Neural cell (in vitro differentiated cells): Measurements from ENCODE around the gene USP13. TPM values are rescaled to one million over a fixed set of nuclear protein-coding genes. Genes with fewer than 3 reads are reported as not detected.

Experiments
- H2AFZ ChIP-seq: fragments of 200-600, 300-800 bp; sonication (generic), shearing (Covaris generic); 2 replicates; pipeline ENCODE4 v1.6.0; 2014; ENCODE audit warnings: low read depth, mild to moderate bottlenecking, antibody characterized with exemption, low read length, moderate library complexity
- H3F3A ChIP-seq: fragments of 200-600 bp; shearing (Covaris generic); 2 replicates; pipeline ENCODE4 v1.6.1; 2016; ENCODE audit warnings: mild to moderate bottlenecking, moderate library complexity, mixed read lengths, antibody characterized with exemption, low read length; ENCODE audit not compliant: insufficient read depth, poor library complexity, severe bottlenecking
- H3K27ac ChIP-seq: fragments of 200-600, 300-800 bp; sonication (generic), shearing (Covaris generic); 2 replicates; pipeline ENCODE4 v1.5.1; 2014; ENCODE audit warnings: mild to moderate bottlenecking, low read length, moderate library complexity
- H3K27me3 ChIP-seq: fragments of 300-800, 200-600 bp; sonication (generic), shearing (Covaris generic); 2 replicates; pipeline ENCODE4 v1.6.0; 2014; ENCODE audit warnings: mild to moderate bottlenecking, low read depth, low read length, moderate library complexity; ENCODE audit not compliant: insufficient read depth
- H3K36me3 ChIP-seq: fragments of 300-800, 200-600 bp; sonication (generic), shearing (Covaris generic); 2 replicates; pipeline ENCODE4 v1.5.1; 2014; ENCODE audit warnings: mild to moderate bottlenecking, antibody characterized with exemption, low read length, moderate library complexity; ENCODE audit not compliant: insufficient read depth
- H3K4me2 ChIP-seq: fragments of 300-800, 200-600 bp; sonication (generic), shearing (Covaris generic); 2 replicates; pipeline ENCODE4 v1.6.0; 2014; ENCODE audit warnings: mild to moderate bottlenecking, low read length
- H3K4me3 ChIP-seq: fragments of 300-800, 200-600 bp; sonication (generic), shearing (Covaris generic); 2 replicates; pipeline ENCODE4 v1.5.1; 2014; ENCODE audit warnings: mild to moderate bottlenecking, low read length, moderate library complexity
- H3K79me2 ChIP-seq: fragments of 200-600 bp; shearing (Covaris generic); replicated peaks from 2 replicates; pipeline ENCODE4 v1.6.0; 2014; ENCODE audit warnings: mild to moderate bottlenecking, low read length, moderate library complexity; ENCODE audit not compliant: insufficient read depth
- H3K9ac ChIP-seq: fragments of 300-800, 200-600 bp; sonication (generic), shearing (Covaris generic); 2 replicates; pipeline ENCODE4 v1.6.1; 2016; ENCODE audit warnings: mild to moderate bottlenecking, low read length, mixed read lengths
- H3K9me2 ChIP-seq: fragments of 200-600 bp; shearing (Covaris generic); 2 replicates; pipeline ENCODE4 v1.6.1; 2016; ENCODE audit warnings: mild to moderate bottlenecking, low read length, mixed read lengths; ENCODE audit not compliant: insufficient read depth
- H3K9me3 ChIP-seq: fragments of 200-600, 300-800 bp; sonication (generic), shearing (Covaris generic); 2 replicates; pipeline ENCODE4 v1.6.1; 2016; ENCODE audit warnings: mild to moderate bottlenecking, mixed run types, low read length, moderate library complexity, mixed read lengths
- H4K20me1 ChIP-seq: fragments of 200-600 bp; shearing (Covaris generic); 2 replicates; pipeline ENCODE4 v1.6.1; 2016; ENCODE audit warnings: mild to moderate bottlenecking, mixed run types; ENCODE audit not compliant: insufficient read depth
- EP300 ChIP-seq: fragments of 450-650 bp; conservative IDR thresholded peaks from 2 replicates; pipeline ENCODE4 v1.6.1; 2014; ENCODE audit warnings: antibody characterized with exemption, mild to moderate bottlenecking, moderate library complexity; ENCODE audit not compliant: poor library complexity, severe bottlenecking
- EZH2 ChIP-seq: fragments of 200-600, 300-800 bp; shearing (Covaris generic), sonication (generic); IDR thresholded peaks from 2 replicates; pipeline ENCODE4 v1.6.1; 2014; ENCODE audit warnings: antibody characterized with exemption, low read length, borderline replicate concordance, mild to moderate bottlenecking; ENCODE audit not compliant: insufficient read depth, poor library complexity, severe bottlenecking
- MXI1 ChIP-seq: fragments of 450-650 bp; conservative IDR thresholded peaks from 2 replicates; pipeline ENCODE4 v1.6.1; 2014; ENCODE audit warnings: antibody characterized with exemption, mild to moderate bottlenecking; ENCODE audit not compliant: poor library complexity, severe bottlenecking
- POLR2AphosphoS5 ChIP-seq: IDR thresholded peaks from 2 replicates; pipeline ENCODE4 v1.6.1; 2012
- RAD21 ChIP-seq: fragments of 450-650 bp; conservative IDR thresholded peaks from 2 replicates; pipeline ENCODE4 v1.6.1; 2014; ENCODE audit warnings: antibody characterized with exemption, mild to moderate bottlenecking, moderate library complexity
- SMC3 ChIP-seq: fragments of 450-650 bp; conservative IDR thresholded peaks from 2 replicates; pipeline ENCODE4 v1.6.1; 2014; ENCODE audit warnings: antibody characterized with exemption, mild to moderate bottlenecking, moderate library complexity; ENCODE audit not compliant: poor library complexity
- TAF1 ChIP-seq: IDR thresholded peaks from 2 replicates; pipeline ENCODE4 v1.6.1; 2012; ENCODE audit warnings: low read depth
- polyA plus RNA-seq: library from polyadenylated mRNA; depleted of rRNA; stranded (reverse); fragments of >200 nt; gene quantifications from 2 replicates; pipeline ENCODE4 v1.2.3, GENCODE V29; 2014
- TF ChIP-seq, protein P1 (sequence below): fragments of 450-650 bp; IDR thresholded peaks from 2 replicates; pipeline ENCODE4 v1.5.1; 2014; ENCODE audit warnings: antibody characterized with exemption, mild to moderate bottlenecking, moderate library complexity; ENCODE audit not compliant: poor library complexity, severe bottlenecking
- TF ChIP-seq, protein P2 (sequence below): IDR thresholded peaks from 2 replicates; pipeline ENCODE4 v1.6.1; 2012; ENCODE audit warnings: borderline replicate concordance

The USP13 gene
- polyA plus RNA-seq, 1 donor from 2014 or later, result 3.8 TPM

DNA sequence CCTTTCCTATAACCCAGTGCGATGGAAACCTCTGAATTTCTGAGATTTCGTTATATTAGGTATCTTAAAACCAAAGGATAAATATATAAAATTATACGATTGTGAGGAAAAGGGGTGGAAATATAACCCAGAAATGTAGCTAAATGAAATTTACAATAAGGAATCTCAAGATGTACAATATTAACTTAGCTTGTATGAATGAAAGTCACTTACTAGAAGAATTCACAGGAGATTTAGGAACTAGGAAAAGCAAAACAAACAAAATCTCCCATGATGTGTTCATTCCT lies 159.2 kb downstream of the USP13 start:
- no peaks in the 10 kb centered on the region for H3K9me2 ChIP-seq
- TF ChIP-seq TAF1 (no peak), EZH2 (no peak), SMC3 (no peak), POLR2AphosphoS5 (no peak), MXI1 (no peak), RAD21 (no peak), EP300 (no peak)
- TF ChIP-seq, protein P1, sequence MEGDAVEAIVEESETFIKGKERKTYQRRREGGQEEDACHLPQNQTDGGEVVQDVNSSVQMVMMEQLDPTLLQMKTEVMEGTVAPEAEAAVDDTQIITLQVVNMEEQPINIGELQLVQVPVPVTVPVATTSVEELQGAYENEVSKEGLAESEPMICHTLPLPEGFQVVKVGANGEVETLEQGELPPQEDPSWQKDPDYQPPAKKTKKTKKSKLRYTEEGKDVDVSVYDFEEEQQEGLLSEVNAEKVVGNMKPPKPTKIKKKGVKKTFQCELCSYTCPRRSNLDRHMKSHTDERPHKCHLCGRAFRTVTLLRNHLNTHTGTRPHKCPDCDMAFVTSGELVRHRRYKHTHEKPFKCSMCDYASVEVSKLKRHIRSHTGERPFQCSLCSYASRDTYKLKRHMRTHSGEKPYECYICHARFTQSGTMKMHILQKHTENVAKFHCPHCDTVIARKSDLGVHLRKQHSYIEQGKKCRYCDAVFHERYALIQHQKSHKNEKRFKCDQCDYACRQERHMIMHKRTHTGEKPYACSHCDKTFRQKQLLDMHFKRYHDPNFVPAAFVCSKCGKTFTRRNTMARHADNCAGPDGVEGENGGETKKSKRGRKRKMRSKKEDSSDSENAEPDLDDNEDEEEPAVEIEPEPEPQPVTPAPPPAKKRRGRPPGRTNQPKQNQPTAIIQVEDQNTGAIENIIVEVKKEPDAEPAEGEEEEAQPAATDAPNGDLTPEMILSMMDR, result no peak
- TF ChIP-seq, protein P2, sequence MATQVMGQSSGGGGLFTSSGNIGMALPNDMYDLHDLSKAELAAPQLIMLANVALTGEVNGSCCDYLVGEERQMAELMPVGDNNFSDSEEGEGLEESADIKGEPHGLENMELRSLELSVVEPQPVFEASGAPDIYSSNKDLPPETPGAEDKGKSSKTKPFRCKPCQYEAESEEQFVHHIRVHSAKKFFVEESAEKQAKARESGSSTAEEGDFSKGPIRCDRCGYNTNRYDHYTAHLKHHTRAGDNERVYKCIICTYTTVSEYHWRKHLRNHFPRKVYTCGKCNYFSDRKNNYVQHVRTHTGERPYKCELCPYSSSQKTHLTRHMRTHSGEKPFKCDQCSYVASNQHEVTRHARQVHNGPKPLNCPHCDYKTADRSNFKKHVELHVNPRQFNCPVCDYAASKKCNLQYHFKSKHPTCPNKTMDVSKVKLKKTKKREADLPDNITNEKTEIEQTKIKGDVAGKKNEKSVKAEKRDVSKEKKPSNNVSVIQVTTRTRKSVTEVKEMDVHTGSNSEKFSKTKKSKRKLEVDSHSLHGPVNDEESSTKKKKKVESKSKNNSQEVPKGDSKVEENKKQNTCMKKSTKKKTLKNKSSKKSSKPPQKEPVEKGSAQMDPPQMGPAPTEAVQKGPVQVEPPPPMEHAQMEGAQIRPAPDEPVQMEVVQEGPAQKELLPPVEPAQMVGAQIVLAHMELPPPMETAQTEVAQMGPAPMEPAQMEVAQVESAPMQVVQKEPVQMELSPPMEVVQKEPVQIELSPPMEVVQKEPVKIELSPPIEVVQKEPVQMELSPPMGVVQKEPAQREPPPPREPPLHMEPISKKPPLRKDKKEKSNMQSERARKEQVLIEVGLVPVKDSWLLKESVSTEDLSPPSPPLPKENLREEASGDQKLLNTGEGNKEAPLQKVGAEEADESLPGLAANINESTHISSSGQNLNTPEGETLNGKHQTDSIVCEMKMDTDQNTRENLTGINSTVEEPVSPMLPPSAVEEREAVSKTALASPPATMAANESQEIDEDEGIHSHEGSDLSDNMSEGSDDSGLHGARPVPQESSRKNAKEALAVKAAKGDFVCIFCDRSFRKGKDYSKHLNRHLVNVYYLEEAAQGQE, result no peak
- no peaks in the 10 kb centered on the region for H3K79me2 ChIP-seq
- H4K20me1 ChIP-seq, result no peaks in the 10 kb centered on the region
- no peaks in the 10 kb centered on the region for H3K9me3 ChIP-seq
- H3K4me3 ChIP-seq, result no peak overlapping the region
- H3F3A ChIP-seq, result no peaks in the 10 kb centered on the region
- H3K36me3 ChIP-seq, result no peaks in the 10 kb centered on the region
- H3K9ac ChIP-seq, result no peak overlapping the region
- no peaks in the 10 kb centered on the region for H3K27me3 ChIP-seq
- H3K27ac ChIP-seq, result no peak overlapping the region
- no peak overlapping the region for H2AFZ ChIP-seq
- H3K4me2 ChIP-seq, result no peak overlapping the region

DNA sequence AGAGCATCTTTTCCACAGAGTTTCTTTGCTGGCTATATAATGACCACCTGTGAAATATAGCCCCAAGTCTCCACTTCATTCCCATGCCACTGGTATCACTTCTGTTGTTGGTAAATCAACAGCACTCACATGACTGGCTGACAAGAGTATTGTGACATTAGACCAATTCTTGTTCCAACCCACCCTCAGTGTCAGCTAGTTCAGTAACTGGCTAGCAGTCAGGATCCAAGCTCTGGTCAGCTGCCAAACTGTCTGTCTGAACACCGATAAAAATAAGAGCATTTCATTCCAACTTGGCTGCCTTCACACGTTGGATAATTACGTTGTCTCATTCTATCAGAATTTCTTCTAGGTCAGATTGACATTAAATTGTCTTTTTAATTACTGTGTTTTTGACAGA lies 166.5 kb downstream of the USP13 start:
- no peaks in the 10 kb centered on the region for H3K9me2 ChIP-seq
- no peak overlapping the region for H3K9ac ChIP-seq
- H3K27ac ChIP-seq, result no peak overlapping the region
- no peak overlapping the region for H2AFZ ChIP-seq
- H3K79me2 ChIP-seq, result no peaks in the 10 kb centered on the region
- no peaks in the 10 kb centered on the region for H3K27me3 ChIP-seq
- no peaks in the 10 kb centered on the region for H3K36me3 ChIP-seq
- no peaks in the 10 kb centered on the region for H3F3A ChIP-seq
- no peaks in the 10 kb centered on the region for H4K20me1 ChIP-seq
- no peak for TF ChIP-seq POLR2AphosphoS5
- no peak for TF ChIP-seq TAF1
- no peak for TF ChIP-seq MXI1
- no peaks in the 10 kb centered on the region for H3K9me3 ChIP-seq
- no peak overlapping the region for H3K4me2 ChIP-seq
- no peak overlapping the region for H3K4me3 ChIP-seq

DNA sequence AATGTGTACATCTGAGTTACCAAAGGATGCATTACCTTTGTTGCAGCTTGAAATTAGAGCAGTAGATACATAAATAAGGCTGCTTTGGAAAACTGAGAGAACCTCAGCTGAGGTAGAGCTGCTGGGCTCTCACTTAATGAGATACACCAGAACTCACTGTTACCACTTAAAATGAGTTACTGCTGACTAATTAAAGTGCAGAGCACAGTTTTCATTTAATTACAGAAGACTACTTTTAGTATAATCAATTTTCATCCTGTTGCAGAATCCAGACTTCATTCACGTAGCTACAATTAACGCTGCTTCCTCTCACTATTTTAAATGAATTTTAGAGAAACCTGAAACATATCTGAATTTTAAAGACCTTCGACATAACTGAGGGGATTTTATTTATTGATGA lies 169.5 kb downstream of the USP13 start:
- H3K4me2 ChIP-seq, result no peak overlapping the region
- no peaks in the 10 kb centered on the region for H3K36me3 ChIP-seq
- H4K20me1 ChIP-seq, result no peaks in the 10 kb centered on the region
- H3K9ac ChIP-seq, result no peak overlapping the region
- H3K4me3 ChIP-seq, result no peak overlapping the region
- H3K27me3 ChIP-seq, result no peaks in the 10 kb centered on the region
- H3K9me2 ChIP-seq, result no peaks in the 10 kb centered on the region
- no peak overlapping the region for H2AFZ ChIP-seq
- H3K79me2 ChIP-seq, result no peaks in the 10 kb centered on the region
- TF ChIP-seq, protein P1, result no peak
- TF ChIP-seq MXI1 (no peak), TAF1 (no peak), POLR2AphosphoS5 (no peak), EP300 (no peak), SMC3 (no peak), EZH2 (no peak), RAD21 (no peak)
- TF ChIP-seq, protein P2, result no peak
- H3F3A ChIP-seq, result no peaks in the 10 kb centered on the region
- H3K27ac ChIP-seq, result no peak overlapping the region
- no peaks in the 10 kb centered on the region for H3K9me3 ChIP-seq
